Measurements from ENCODE around the gene COL9A3.

DNA sequence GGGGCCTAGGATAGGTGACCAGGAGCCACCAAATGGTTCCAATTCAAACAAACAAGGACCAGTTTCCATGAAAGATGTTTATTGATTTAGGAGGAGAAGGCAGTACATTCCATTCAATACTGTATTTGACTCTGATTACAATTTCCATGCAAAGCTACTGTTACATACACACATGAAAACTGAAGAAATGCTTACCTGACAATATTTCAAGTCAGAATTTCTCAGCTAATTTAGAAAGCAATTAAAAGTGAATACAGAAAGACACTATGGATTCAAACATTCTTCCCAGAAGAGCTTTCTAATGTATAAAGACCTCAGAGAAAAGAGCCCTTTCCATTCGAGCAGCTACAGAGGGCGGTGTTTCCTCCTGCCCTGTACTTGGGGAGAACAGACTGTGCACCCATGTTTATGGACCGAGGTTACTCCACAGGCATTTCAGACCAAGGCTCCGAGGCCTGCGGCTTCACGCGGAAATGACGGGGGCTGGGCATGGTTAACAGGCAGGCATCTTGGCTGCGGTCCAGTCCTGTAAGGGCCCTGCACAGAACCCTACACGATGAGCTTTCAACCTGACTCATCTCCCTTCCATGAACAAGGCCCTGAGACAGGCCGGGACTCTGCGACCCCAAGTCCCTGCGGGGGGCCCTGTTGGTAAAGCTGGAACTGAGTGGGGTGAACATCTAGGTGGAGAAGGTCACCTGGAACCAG, 70.5 kb downstream of the COL9A3 start:
- TF ChIP-seq, protein P1, sequence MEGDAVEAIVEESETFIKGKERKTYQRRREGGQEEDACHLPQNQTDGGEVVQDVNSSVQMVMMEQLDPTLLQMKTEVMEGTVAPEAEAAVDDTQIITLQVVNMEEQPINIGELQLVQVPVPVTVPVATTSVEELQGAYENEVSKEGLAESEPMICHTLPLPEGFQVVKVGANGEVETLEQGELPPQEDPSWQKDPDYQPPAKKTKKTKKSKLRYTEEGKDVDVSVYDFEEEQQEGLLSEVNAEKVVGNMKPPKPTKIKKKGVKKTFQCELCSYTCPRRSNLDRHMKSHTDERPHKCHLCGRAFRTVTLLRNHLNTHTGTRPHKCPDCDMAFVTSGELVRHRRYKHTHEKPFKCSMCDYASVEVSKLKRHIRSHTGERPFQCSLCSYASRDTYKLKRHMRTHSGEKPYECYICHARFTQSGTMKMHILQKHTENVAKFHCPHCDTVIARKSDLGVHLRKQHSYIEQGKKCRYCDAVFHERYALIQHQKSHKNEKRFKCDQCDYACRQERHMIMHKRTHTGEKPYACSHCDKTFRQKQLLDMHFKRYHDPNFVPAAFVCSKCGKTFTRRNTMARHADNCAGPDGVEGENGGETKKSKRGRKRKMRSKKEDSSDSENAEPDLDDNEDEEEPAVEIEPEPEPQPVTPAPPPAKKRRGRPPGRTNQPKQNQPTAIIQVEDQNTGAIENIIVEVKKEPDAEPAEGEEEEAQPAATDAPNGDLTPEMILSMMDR (IDR thresholded peaks at IDR 0.05) = no peak
- no peak for TF ChIP-seq POLR2A (IDR thresholded peaks at IDR 0.05)
